Spleen (tissue), 11 donors: ENCODE data around the gene ADAM11. TPM values are rescaled to one million over a fixed set of nuclear protein-coding genes. Genes with fewer than 3 reads are reported as not detected.

Experiments used
- DNase-seq: peaks from one replicate; pipeline ENCODE4 v3.0.0-alpha.2; 2020
- H3K27ac ChIP-seq, 8 donors: fragments of 200-600 bp; sonication (generic) in 7 of 8; 1 replicate in 4 of 8; 2 replicates in 4 of 8; pipeline versions ENCODE4 v1.5.0 to v1.8.0; 2016 to 2021; ENCODE audit warnings: inconsistent platforms in 4 of 8, mild to moderate bottlenecking in 4 of 8, moderate library complexity in 1 of 8
- H3K27me3 ChIP-seq, 7 donors: fragments of 200-600 bp; sonication (generic) in 6 of 7; replicated peaks in 1 of 7; 1 replicate in 4 of 7; 2 replicates in 3 of 7; pipeline versions ENCODE4 v1.5.0 to v1.8.0; 2016 to 2021; ENCODE audit warnings: inconsistent platforms in 3 of 7, mild to moderate bottlenecking in 1 of 7
- H3K36me3 ChIP-seq, 6 donors: fragments of 200-600 bp; sonication (generic) in 5 of 6; 1 replicate in 4 of 6; 2 replicates in 2 of 6; pipeline versions ENCODE4 v1.5.0 to v1.8.0; 2016 to 2021; ENCODE audit warnings: inconsistent platforms in 2 of 6
- H3K4me1 ChIP-seq, 6 donors: fragments of 200-600 bp; sonication (generic) in 5 of 6; 1 replicate in 3 of 6; 2 replicates in 3 of 6; pipeline versions ENCODE4 v1.5.0 to v1.8.0; 2016 to 2021; ENCODE audit warnings: inconsistent platforms in 3 of 6
- H3K4me3 ChIP-seq, 8 donors: fragments of 200-600 bp; sonication (generic) in 7 of 8; 1 replicate in 4 of 8; 2 replicates in 4 of 8; pipeline versions ENCODE4 v1.5.0 to v1.8.0; 2016 to 2021; ENCODE audit warnings: inconsistent platforms in 4 of 8, mild to moderate bottlenecking in 4 of 8, moderate library complexity in 2 of 8
- H3K9me3 ChIP-seq, 8 donors: fragments of 200-600 bp; sonication (generic) in 7 of 8; 1 replicate in 4 of 8; 2 replicates in 4 of 8; pipeline versions ENCODE4 v1.5.0 to v1.8.0; 2016 to 2021; ENCODE audit warnings: inconsistent platforms in 4 of 8
- POLR2A ChIP-seq, 3 donors: fragments of 450-650 bp; IDR thresholded peaks; one replicate each; pipeline ENCODE4 v1.5.1; 2017; ENCODE audit warnings: antibody characterized with exemption in 3 of 3, mild to moderate bottlenecking in 1 of 3
- POLR2AphosphoS5 ChIP-seq, 3 donors: sonication (generic); formaldehyde crosslinking; IDR thresholded peaks; one replicate each; pipeline ENCODE4 v1.5.1; 2017; ENCODE audit warnings: antibody characterized with exemption in 3 of 3
- WGBS, 5 donors: extraction: QIAGEN DNeasy Blood & Tissue Kit in 3 of 5; methylation state at CpG; one replicate each; pipeline versions ENCODE4 v1.1.5 to v1.1.7; 2013 to 2018; 5-methylcytosine and 5-hydroxymethylcytosine counted together
- intact Hi-C: fragments of 100-400 bp; cut with DNase I; formaldehyde crosslinking; loops from one replicate; pipeline ENCODE4 v1.15.0; 2023; ENCODE audit warnings: low total_unique reads
- polyA plus RNA-seq, 3 donors: library from polyadenylated mRNA; stranded (reverse); fragments of 200-250 nt; gene quantifications; one replicate each; pipeline ENCODE4 v1.2.1, GENCODE V29; 2013
- total RNA-seq, 7 donors: library from RNA; depleted of rRNA in 3 of 7; stranded (reverse); fragments of >200 nt in 3 of 7; fragmentation: NEBNext Ultra II Directional in 4 of 7; extraction: Animal tissue kit (Norgen Biotek cat#: 25700) in 4 of 7; gene quantifications; one replicate each; pipeline versions ENCODE4 v1.1.0 to v1.2.1, GENCODE V29; 2016 to 2021
- TF ChIP-seq, protein P1 (sequence below), 11 experiments: fragments of 200-600 bp in 7 of 11; fragments of 450-650 bp in 4 of 11; sonication (generic) in 4 of 11; IDR thresholded peaks in 8 of 11; conservative IDR thresholded peaks in 3 of 11; 1 replicate in 7 of 11; 2 replicates in 4 of 11; pipeline versions ENCODE4 v1.4.0 to v1.8.0; 2016 to 2021; ENCODE audit warnings: antibody characterized with exemption in 11 of 11, inconsistent platforms in 4 of 11, mild to moderate bottlenecking in 1 of 11
- donor health status: healthy with polysubstance abuse.
- donor health status: DM: no; HTN: no; CAD: no; lungs with moderate emphysema.
- donor health status: DM: no; HTN: no; CAD: no.
- donor health status: Bipolar disorder and iron deficiency.
- donor health status: healthy.
- donor health status: DM: no; HTN: no; CAD: no.
- donor health status: DM: yes; HTN: yes; CAD: no.

The ADAM11 gene
- total and polyA plus RNA-seq, 10 donors, result 0.10 to 0.79 (median 0.29) TPM; not detected in 1

DNA sequence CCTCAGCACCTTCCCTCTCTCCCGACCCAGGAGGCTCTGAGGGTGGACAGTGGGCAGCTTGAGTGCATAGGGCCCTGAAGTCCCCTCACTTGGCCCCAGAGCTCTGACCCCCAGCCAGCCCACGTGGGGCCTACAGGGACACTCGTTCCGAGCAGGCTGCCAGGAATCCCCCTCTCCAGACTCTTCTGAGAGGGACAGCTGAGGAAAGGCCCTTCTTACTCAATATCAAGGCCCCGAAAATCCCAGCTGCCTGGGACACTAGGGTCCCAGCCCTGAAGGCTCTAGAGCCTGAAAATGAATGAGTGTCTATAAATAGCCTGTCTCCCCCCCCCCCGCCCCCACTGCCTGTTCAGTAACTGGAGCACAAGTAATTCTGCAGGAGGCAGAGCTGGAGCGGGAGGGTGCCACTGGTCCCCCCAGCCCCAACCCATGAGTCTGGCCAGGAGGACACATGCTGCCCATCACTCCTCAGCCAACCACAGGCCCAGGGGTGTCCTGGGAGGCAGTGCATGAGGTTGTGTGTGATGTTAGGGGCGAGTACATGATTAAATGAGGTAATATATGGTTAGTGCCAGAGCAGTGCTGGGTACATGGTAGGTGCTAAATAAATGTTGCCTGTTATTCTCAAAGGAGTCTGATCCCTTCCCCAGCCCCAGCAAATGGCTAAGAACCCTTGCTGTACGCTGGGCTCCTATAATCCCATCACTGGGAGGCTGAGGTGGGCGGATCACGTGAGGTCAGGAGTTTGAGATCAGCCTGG is 11.6 kb downstream of the ADAM11 start:
- Histone ChIP-seq H3K27ac (no peak overlapping the region), H3K9me3 (no peaks in the 10 kb centered on the region), H3K27me3 (peaks cover 0 to 70% (median 7%) of the 10 kb centered on the region in 7 donors), H3K36me3 (no peaks in the 10 kb centered on the region), H3K4me3 (no peak overlapping the region), H3K4me1 (peaks cover 5 to 34% (median 12%) of the 10 kb centered on the region in 6 donors)
- TF ChIP-seq POLR2AphosphoS5 (IDR thresholded peaks at IDR 0.05), result no peak
- TF ChIP-seq, protein P1, sequence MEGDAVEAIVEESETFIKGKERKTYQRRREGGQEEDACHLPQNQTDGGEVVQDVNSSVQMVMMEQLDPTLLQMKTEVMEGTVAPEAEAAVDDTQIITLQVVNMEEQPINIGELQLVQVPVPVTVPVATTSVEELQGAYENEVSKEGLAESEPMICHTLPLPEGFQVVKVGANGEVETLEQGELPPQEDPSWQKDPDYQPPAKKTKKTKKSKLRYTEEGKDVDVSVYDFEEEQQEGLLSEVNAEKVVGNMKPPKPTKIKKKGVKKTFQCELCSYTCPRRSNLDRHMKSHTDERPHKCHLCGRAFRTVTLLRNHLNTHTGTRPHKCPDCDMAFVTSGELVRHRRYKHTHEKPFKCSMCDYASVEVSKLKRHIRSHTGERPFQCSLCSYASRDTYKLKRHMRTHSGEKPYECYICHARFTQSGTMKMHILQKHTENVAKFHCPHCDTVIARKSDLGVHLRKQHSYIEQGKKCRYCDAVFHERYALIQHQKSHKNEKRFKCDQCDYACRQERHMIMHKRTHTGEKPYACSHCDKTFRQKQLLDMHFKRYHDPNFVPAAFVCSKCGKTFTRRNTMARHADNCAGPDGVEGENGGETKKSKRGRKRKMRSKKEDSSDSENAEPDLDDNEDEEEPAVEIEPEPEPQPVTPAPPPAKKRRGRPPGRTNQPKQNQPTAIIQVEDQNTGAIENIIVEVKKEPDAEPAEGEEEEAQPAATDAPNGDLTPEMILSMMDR (IDR thresholded peaks at IDR 0.05 in 8 of 11, conservative IDR thresholded peaks at IDR 0.05 in 3 of 11), result no peak
- WGBS, 5 donors, result 67 to 84% (median 77%) methylated on average over 6 to 11 of the region's 11 CpGs
- no peak for DNase-seq
- intact Hi-C loops, result no loop called here

DNA sequence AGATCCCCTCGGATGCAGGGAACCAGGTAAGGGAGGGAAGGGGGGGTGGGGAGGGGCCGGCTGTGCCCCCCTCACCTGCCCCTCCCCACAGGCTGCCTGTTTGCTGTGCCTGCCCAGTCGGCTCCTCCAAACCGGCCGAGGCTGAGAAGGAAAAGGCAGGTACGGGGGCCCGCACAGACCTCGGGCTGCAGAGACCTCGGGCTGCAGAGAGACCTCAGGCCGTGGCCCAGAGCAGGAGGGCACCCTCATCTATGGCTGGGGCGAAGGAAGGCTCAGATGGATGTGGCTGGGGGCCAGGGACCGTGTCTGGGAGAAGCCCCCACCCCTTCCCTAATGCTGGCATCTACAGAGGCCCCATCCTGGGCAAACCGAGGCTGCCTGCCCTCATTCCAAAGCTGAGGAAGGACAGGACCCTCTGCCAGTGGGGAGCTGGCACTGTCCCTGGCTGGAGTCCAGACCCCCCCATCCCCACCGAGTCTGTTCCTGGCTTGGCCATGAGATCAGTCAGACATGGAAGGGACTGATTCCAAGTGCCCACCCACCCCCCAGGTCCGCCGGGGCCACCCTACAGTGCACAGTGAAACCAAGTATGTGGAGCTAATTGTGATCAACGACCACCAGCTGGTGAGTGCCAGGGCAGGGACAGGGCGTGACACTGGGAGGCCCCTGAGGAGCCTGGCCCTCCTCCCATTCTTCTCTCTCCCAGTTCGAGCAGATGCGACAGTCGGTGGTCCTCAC is 13.7 kb downstream of the ADAM11 start:
- WGBS, 5 donors, result 55 to 83% (median 71%) methylated on average over 16 to 21 of the region's 21 CpGs
- no peaks in the 10 kb centered on the region for H3K9me3 ChIP-seq
- H3K4me3 ChIP-seq, result no peak overlapping the region
- H3K27me3 ChIP-seq, result peaks cover 0 to 70% (median 7%) of the 10 kb centered on the region in 7 donors
- peaks cover 8 to 47% (median 24%) of the 10 kb centered on the region in 6 donors for H3K4me1 ChIP-seq
- no peaks in the 10 kb centered on the region for H3K36me3 ChIP-seq
- DNase-seq, result no peak
- TF ChIP-seq, protein P1 (IDR thresholded peaks at IDR 0.05 in 8 of 11, conservative IDR thresholded peaks at IDR 0.05 in 3 of 11), result no peak
- TF ChIP-seq POLR2AphosphoS5 (IDR thresholded peaks at IDR 0.05), result no peak
- H3K27ac ChIP-seq, result no peak overlapping the region
- intact Hi-C loops, result no loop called here

DNA sequence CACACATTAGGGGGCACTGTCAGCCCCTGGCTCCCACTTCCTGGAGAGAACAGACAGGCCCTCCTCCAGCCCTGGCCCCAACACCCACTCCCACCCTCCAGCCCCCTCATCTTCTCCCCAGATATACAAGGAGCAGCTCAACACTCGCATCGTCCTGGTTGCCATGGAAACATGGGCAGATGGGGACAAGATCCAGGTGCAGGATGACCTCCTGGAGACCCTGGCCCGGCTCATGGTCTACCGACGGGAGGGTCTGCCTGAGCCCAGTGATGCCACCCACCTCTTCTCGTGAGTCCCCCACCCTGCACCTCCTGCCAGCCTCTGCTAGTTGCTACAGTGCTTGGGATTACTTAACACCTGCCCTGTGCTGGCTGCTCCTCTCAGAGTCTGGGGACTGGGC is 14.4 kb downstream of the ADAM11 start:
- peaks cover 0 to 71% (median 7%) of the 10 kb centered on the region in 7 donors for H3K27me3 ChIP-seq
- H3K4me3 ChIP-seq, result no peak overlapping the region
- no peaks in the 10 kb centered on the region for H3K9me3 ChIP-seq
- peaks cover 8 to 41% (median 21%) of the 10 kb centered on the region in 6 donors for H3K4me1 ChIP-seq
- H3K36me3 ChIP-seq, result no peaks in the 10 kb centered on the region
- no peak for TF ChIP-seq POLR2A (IDR thresholded peaks at IDR 0.05)
- no peak for TF ChIP-seq POLR2AphosphoS5 (IDR thresholded peaks at IDR 0.05)
- TF ChIP-seq, protein P1 (IDR thresholded peaks at IDR 0.05 in 8 of 11, conservative IDR thresholded peaks at IDR 0.05 in 3 of 11), result no peak
- H3K27ac ChIP-seq, result no peak overlapping the region
- WGBS, 5 donors, result 64 to 83% (median 70%) methylated on average over 2 to 6 of the region's 6 CpGs
- no peak for DNase-seq
- intact Hi-C loops, result no loop called here
